ENCODE results near the gene ABCA2. TPM values are rescaled to one million over a fixed set of nuclear protein-coding genes. Genes with fewer than 3 reads are reported as not detected.

Gene ABCA2
- total and polyA plus RNA-seq, 9 of the 15 experiments (the other 6 are each of a cell fraction or from before 2014, with no cell fraction given): 0.69 to 16.3 (median 6.1) TPM; not detected in 2

DNA sequence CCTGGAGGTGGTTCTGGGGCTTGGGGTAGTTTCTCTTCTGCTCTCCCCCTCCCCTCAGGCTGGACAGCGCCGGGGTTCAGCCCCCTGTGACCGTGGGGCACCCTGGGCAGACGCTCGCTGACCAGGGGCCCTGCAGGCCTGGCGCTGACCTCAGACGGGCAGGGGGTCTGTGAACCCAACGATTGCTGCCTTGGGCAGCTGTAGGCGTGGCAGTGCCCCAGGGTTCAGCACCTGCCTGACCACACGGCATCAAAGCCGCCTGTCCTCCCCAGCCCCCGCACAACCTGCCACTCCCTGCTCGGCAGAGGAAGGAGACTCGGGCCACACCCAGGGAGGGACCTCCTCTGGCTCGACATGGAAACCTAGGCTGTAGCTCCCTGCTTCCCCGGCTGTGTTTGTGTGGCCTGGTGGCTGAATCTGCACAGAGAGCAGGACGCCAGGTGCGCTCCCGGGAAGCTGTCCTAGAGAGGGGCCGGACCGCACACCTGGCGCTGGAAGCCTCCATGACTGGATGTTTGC, 63.8 kb downstream of the ABCA2 start (continued):
- TF ChIP-seq CTBP1 (IDR thresholded peaks at IDR 0.05; ENCODE audit: borderline replicate concordance) (peak; percentile 92), CBFA2T3 (IDR thresholded peaks at IDR 0.05) (peak; percentile 30; the same call in 1 of the 2 replicates), MTA3 (IDR thresholded peaks at IDR 0.05; ENCODE audit: borderline replicate concordance) (peak; percentile 19; the same call in 1 of the 2 replicates), SRSF9 (IDR thresholded peaks at IDR 0.05; ENCODE audit: borderline replicate concordance, low read depth, low read length) (no peak), HNRNPUL1 (IDR thresholded peaks at IDR 0.05; ENCODE audit: low read length) (no peak), REST (IDR thresholded peaks at IDR 0.05; ENCODE audit: borderline replicate concordance) (no peak; the same call in none of the 2 replicates), REST (CRISPR knock-in tag; IDR thresholded peaks at IDR 0.05; ENCODE audit: low read depth) (no peak), ZNF197 (CRISPR knock-in tag; IDR thresholded peaks at IDR 0.05; ENCODE audit: low read depth) (no peak)
- TF ChIP-seq, protein P1, sequence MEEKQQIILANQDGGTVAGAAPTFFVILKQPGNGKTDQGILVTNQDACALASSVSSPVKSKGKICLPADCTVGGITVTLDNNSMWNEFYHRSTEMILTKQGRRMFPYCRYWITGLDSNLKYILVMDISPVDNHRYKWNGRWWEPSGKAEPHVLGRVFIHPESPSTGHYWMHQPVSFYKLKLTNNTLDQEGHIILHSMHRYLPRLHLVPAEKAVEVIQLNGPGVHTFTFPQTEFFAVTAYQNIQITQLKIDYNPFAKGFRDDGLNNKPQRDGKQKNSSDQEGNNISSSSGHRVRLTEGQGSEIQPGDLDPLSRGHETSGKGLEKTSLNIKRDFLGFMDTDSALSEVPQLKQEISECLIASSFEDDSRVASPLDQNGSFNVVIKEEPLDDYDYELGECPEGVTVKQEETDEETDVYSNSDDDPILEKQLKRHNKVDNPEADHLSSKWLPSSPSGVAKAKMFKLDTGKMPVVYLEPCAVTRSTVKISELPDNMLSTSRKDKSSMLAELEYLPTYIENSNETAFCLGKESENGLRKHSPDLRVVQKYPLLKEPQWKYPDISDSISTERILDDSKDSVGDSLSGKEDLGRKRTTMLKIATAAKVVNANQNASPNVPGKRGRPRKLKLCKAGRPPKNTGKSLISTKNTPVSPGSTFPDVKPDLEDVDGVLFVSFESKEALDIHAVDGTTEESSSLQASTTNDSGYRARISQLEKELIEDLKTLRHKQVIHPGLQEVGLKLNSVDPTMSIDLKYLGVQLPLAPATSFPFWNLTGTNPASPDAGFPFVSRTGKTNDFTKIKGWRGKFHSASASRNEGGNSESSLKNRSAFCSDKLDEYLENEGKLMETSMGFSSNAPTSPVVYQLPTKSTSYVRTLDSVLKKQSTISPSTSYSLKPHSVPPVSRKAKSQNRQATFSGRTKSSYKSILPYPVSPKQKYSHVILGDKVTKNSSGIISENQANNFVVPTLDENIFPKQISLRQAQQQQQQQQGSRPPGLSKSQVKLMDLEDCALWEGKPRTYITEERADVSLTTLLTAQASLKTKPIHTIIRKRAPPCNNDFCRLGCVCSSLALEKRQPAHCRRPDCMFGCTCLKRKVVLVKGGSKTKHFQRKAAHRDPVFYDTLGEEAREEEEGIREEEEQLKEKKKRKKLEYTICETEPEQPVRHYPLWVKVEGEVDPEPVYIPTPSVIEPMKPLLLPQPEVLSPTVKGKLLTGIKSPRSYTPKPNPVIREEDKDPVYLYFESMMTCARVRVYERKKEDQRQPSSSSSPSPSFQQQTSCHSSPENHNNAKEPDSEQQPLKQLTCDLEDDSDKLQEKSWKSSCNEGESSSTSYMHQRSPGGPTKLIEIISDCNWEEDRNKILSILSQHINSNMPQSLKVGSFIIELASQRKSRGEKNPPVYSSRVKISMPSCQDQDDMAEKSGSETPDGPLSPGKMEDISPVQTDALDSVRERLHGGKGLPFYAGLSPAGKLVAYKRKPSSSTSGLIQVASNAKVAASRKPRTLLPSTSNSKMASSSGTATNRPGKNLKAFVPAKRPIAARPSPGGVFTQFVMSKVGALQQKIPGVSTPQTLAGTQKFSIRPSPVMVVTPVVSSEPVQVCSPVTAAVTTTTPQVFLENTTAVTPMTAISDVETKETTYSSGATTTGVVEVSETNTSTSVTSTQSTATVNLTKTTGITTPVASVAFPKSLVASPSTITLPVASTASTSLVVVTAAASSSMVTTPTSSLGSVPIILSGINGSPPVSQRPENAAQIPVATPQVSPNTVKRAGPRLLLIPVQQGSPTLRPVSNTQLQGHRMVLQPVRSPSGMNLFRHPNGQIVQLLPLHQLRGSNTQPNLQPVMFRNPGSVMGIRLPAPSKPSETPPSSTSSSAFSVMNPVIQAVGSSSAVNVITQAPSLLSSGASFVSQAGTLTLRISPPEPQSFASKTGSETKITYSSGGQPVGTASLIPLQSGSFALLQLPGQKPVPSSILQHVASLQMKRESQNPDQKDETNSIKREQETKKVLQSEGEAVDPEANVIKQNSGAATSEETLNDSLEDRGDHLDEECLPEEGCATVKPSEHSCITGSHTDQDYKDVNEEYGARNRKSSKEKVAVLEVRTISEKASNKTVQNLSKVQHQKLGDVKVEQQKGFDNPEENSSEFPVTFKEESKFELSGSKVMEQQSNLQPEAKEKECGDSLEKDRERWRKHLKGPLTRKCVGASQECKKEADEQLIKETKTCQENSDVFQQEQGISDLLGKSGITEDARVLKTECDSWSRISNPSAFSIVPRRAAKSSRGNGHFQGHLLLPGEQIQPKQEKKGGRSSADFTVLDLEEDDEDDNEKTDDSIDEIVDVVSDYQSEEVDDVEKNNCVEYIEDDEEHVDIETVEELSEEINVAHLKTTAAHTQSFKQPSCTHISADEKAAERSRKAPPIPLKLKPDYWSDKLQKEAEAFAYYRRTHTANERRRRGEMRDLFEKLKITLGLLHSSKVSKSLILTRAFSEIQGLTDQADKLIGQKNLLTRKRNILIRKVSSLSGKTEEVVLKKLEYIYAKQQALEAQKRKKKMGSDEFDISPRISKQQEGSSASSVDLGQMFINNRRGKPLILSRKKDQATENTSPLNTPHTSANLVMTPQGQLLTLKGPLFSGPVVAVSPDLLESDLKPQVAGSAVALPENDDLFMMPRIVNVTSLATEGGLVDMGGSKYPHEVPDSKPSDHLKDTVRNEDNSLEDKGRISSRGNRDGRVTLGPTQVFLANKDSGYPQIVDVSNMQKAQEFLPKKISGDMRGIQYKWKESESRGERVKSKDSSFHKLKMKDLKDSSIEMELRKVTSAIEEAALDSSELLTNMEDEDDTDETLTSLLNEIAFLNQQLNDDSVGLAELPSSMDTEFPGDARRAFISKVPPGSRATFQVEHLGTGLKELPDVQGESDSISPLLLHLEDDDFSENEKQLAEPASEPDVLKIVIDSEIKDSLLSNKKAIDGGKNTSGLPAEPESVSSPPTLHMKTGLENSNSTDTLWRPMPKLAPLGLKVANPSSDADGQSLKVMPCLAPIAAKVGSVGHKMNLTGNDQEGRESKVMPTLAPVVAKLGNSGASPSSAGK (IDR thresholded peaks at IDR 0.05): peak; percentile 48; the same call in 1 of the 2 replicates
